GM06990 (cell line): ENCODE data around the gene MALL.
"Not testable (repeated sequence)": the region's sequence is repeated elsewhere in the genome, so short reads cannot be mapped to it uniquely, and the experiment has no call there.

ENCODE experiments used
- DNase-seq: peaks from one replicate; pipeline ENCODE4 v3.0.0-alpha.2; 2011; ENCODE audit not compliant: insufficient read length; ENCODE audit errors: extremely low read depth
- H3K27me3 ChIP-seq: replicated peaks from 2 replicates; pipeline ENCODE4 v1.6.0; 2011; ENCODE audit warnings: low read length; ENCODE audit not compliant: control insufficient read depth, insufficient read depth
- H3K36me3 ChIP-seq: 2 replicates; pipeline ENCODE4 v1.5.1; 2011; ENCODE audit warnings: low read length; ENCODE audit not compliant: control insufficient read depth, insufficient read depth
- H3K4me3 ChIP-seq: replicated peaks from 2 replicates; pipeline ENCODE4 v1.5.1; 2011; ENCODE audit warnings: low read depth, mild to moderate bottlenecking, control low read depth, low read length
- CTCF ChIP-seq: IDR thresholded peaks from 2 replicates; pipeline ENCODE4 v1.5.1; 2011; ENCODE audit warnings: low read length, control low read depth, mild to moderate bottlenecking, inconsistent platforms; ENCODE audit not compliant: insufficient read depth, poor library complexity, severe bottlenecking

MALL gene

GRCh38 chr2:110101280-110101844 is 14.3 kb downstream of the MALL start:
- no peak for TF ChIP-seq CTCF
- Histone ChIP-seq H3K4me3 (no peak overlapping the region), H3K27me3 (no peaks in the 10 kb centered on the region), H3K36me3 (no peaks in the 10 kb centered on the region)
- no peak for DNase-seq

GRCh38 chr2:110100880-110101279 is 14.7 kb downstream of the MALL start:
- not testable (repeated sequence) for H3K4me3 ChIP-seq, H3K36me3 ChIP-seq, H3K27me3 ChIP-seq, DNase-seq

GRCh38 chr2:110100480-110100879 is 15.1 kb downstream of the MALL start:
- no peaks in the 10 kb centered on the region for H3K27me3 ChIP-seq
- no peaks in the 10 kb centered on the region for H3K36me3 ChIP-seq
- TF ChIP-seq CTCF: no peak
- DNase-seq: no peak
- H3K4me3 ChIP-seq: no peak overlapping the region

GRCh38 chr2:110099471-110100225 is 16.0 kb downstream of the MALL start:
- no peak for TF ChIP-seq CTCF
- DNase-seq: no peak
- Histone ChIP-seq H3K27me3 (no peaks in the 10 kb centered on the region), H3K4me3 (no peak overlapping the region), H3K36me3 (no peaks in the 10 kb centered on the region)

- Histone ChIP-seq H3K36me3 (no peaks in the 10 kb centered on the region), H3K4me3 (no peak overlapping the region), H3K27me3 (no peaks in the 10 kb centered on the region)
- no peak for TF ChIP-seq CTCF
- DNase-seq: no peak
Observed at GRCh38 chr2:110099038-110099425, 16.6 kb downstream of the MALL start.

GRCh38 chr2:110097506-110098220 is 18.0 kb downstream of the MALL start:
- H3K27me3 ChIP-seq: no peaks in the 10 kb centered on the region
- no peak overlapping the region for H3K4me3 ChIP-seq
- H3K36me3 ChIP-seq: no peaks in the 10 kb centered on the region
- TF ChIP-seq CTCF: no peak
- DNase-seq: no peak
